ENCODE results near the gene TEX9.
"Not testable (repeated sequence)": the region's sequence is repeated elsewhere in the genome, so short reads cannot be mapped to it uniquely, and the experiment has no call there.

TEX9 gene

GRCh38 chr15:56365075-56365711 lies at the start of gene TEX9:
TSS of gene TEX9 (plus strand) at chr15:56365426. CDS start at chr15:56365451, 25 bp downstream.
- DNase-seq (ENCODE audit: low read depth in 2 of 2), result peak; percentile 26 to 57

- not testable (repeated sequence) for DNase-seq (ENCODE audit: low read depth in 2 of 2)
Observed at GRCh38 chr15:56316561-56316960, 48.7 kb upstream of the TEX9 start.

- no peak for DNase-seq (ENCODE audit: low read depth in 2 of 2)
Observed at GRCh38 chr15:56320316-56320715, 44.9 kb upstream of the TEX9 start.

GRCh38 chr15:56320861-56321260 lies 44.4 kb upstream of the TEX9 start:
- no peak for DNase-seq (ENCODE audit: low read depth in 2 of 2)

GRCh38 chr15:56322444-56322843 lies 42.8 kb upstream of the TEX9 start:
- DNase-seq (ENCODE audit: low read depth in 2 of 2), result no peak

GRCh38 chr15:56323435-56323834 lies 41.8 kb upstream of the TEX9 start:
- no peak for DNase-seq (ENCODE audit: low read depth in 2 of 2)

GRCh38 chr15:56325186-56325585 lies 40.0 kb upstream of the TEX9 start:
- no peak for DNase-seq (ENCODE audit: low read depth in 2 of 2)

GRCh38 chr15:56327721-56328502 lies 37.3 kb upstream of the TEX9 start:
- no peak for DNase-seq (ENCODE audit: low read depth in 2 of 2)

- DNase-seq (ENCODE audit: low read depth in 2 of 2), result no peak
Observed at GRCh38 chr15:56337084-56337725, 28.0 kb upstream of the TEX9 start.

- DNase-seq (ENCODE audit: low read depth in 2 of 2), result no peak
Observed at GRCh38 chr15:56339594-56339993, 25.6 kb upstream of the TEX9 start.

- DNase-seq (ENCODE audit: low read depth in 2 of 2), result no peak
Observed at GRCh38 chr15:56341201-56341600, 24.0 kb upstream of the TEX9 start.

- DNase-seq (ENCODE audit: low read depth in 2 of 2), result no peak
Observed at GRCh38 chr15:56342653-56343052, 22.6 kb upstream of the TEX9 start.

- no peak for DNase-seq (ENCODE audit: low read depth in 2 of 2)
Observed at GRCh38 chr15:56343879-56344278, 21.3 kb upstream of the TEX9 start.

GRCh38 chr15:56344336-56344735 lies 20.9 kb upstream of the TEX9 start:
- no peak for DNase-seq (ENCODE audit: low read depth in 2 of 2)

GRCh38 chr15:56346414-56346813 lies 18.8 kb upstream of the TEX9 start:
- DNase-seq (ENCODE audit: low read depth in 2 of 2), result no peak

- no peak for DNase-seq (ENCODE audit: low read depth in 2 of 2)
Observed at GRCh38 chr15:56349554-56349953, 15.7 kb upstream of the TEX9 start.

- DNase-seq (ENCODE audit: low read depth in 2 of 2), result no peak
Observed at GRCh38 chr15:56351353-56351752, 13.9 kb upstream of the TEX9 start.

GRCh38 chr15:56351957-56352506 lies 13.2 kb upstream of the TEX9 start:
- DNase-seq (ENCODE audit: low read depth in 2 of 2), result no peak

GRCh38 chr15:56353119-56353518 lies 12.1 kb upstream of the TEX9 start:
- DNase-seq (ENCODE audit: low read depth in 2 of 2), result no peak

- no peak for DNase-seq (ENCODE audit: low read depth in 2 of 2)
Observed at GRCh38 chr15:56353740-56354139, 11.5 kb upstream of the TEX9 start.

- no peak for DNase-seq (ENCODE audit: low read depth in 2 of 2)
Observed at GRCh38 chr15:56356616-56357015, 8.6 kb upstream of the TEX9 start.

- DNase-seq (ENCODE audit: low read depth in 2 of 2), result no peak
Observed at GRCh38 chr15:56358604-56359003, 6.6 kb upstream of the TEX9 start.

- DNase-seq (ENCODE audit: low read depth in 2 of 2), result no peak
Observed at GRCh38 chr15:56361987-56362386, 3.2 kb upstream of the TEX9 start.
